HG03175 (cell line): Measurements from ENCODE around the gene ASIC2.

Experiments used
- ATAC-seq: cut with Tn5 transposase; IDR thresholded peaks from one replicate; pipeline ENCODE4 v1.9.1; 2021; ENCODE audit warnings: mild to moderate bottlenecking, moderate library complexity; ENCODE audit not compliant: unreplicated experiment

Gene ASIC2

GRCh38 chr17:33292981-33293867 is at the start of gene ASIC2:
TSS of gene ASIC2 (minus strand) at chr17:33293295.
- ATAC-seq: no peak

GRCh38 chr17:33342025-33342424 is 48.9 kb upstream of the ASIC2 start:
- no peak for ATAC-seq

- no peak for ATAC-seq
These were observed 45.1 kb upstream of the ASIC2 start for GRCh38 chr17:33338242-33338641.

- no peak for ATAC-seq
These were observed 42.5 kb upstream of the ASIC2 start for GRCh38 chr17:33335491-33336173.

GRCh38 chr17:33334703-33335102 is 41.6 kb upstream of the ASIC2 start:
- no peak for ATAC-seq

- no peak for ATAC-seq
These were observed 37.8 kb upstream of the ASIC2 start for GRCh38 chr17:33330877-33331276.

GRCh38 chr17:33328129-33328528 is 35.0 kb upstream of the ASIC2 start:
- no peak for ATAC-seq

GRCh38 chr17:33324736-33325135 is 31.6 kb upstream of the ASIC2 start:
- ATAC-seq: no peak

- ATAC-seq: no peak
These were observed 29.0 kb upstream of the ASIC2 start for GRCh38 chr17:33322063-33322462.

GRCh38 chr17:33318241-33318640 is 25.1 kb upstream of the ASIC2 start:
- no peak for ATAC-seq

- no peak for ATAC-seq
These were observed 23.7 kb upstream of the ASIC2 start for GRCh38 chr17:33316746-33317145.

GRCh38 chr17:33310296-33310695 is 17.2 kb upstream of the ASIC2 start:
- ATAC-seq: no peak

GRCh38 chr17:33303254-33303653 is 10.2 kb upstream of the ASIC2 start:
- ATAC-seq: no peak

GRCh38 chr17:33302394-33302793 is 9.3 kb upstream of the ASIC2 start:
- no peak for ATAC-seq

- no peak for ATAC-seq
These were observed 7.1 kb upstream of the ASIC2 start for GRCh38 chr17:33300241-33300640.

- no peak for ATAC-seq
These were observed 6.0 kb upstream of the ASIC2 start for GRCh38 chr17:33299115-33299514.

GRCh38 chr17:33297643-33298042 is 4.5 kb upstream of the ASIC2 start:
- no peak for ATAC-seq

GRCh38 chr17:33294994-33295393 is 1.9 kb upstream of the ASIC2 start:
- no peak for ATAC-seq

- ATAC-seq: no peak
These were observed 704 bp downstream of the ASIC2 start for GRCh38 chr17:33292201-33292980.

GRCh38 chr17:33291248-33292200 is 1.6 kb downstream of the ASIC2 start:
- ATAC-seq: no peak
